Measurements from ENCODE around the gene MYLK3. TPM values are rescaled to one million over a fixed set of nuclear protein-coding genes. Genes with fewer than 3 reads are reported as not detected.

The MYLK3 gene
- total and polyA plus RNA-seq, 2 of the 4 experiments (the other 2 are of a cell fraction) = under 0.01 to 0.03 TPM

DNA sequence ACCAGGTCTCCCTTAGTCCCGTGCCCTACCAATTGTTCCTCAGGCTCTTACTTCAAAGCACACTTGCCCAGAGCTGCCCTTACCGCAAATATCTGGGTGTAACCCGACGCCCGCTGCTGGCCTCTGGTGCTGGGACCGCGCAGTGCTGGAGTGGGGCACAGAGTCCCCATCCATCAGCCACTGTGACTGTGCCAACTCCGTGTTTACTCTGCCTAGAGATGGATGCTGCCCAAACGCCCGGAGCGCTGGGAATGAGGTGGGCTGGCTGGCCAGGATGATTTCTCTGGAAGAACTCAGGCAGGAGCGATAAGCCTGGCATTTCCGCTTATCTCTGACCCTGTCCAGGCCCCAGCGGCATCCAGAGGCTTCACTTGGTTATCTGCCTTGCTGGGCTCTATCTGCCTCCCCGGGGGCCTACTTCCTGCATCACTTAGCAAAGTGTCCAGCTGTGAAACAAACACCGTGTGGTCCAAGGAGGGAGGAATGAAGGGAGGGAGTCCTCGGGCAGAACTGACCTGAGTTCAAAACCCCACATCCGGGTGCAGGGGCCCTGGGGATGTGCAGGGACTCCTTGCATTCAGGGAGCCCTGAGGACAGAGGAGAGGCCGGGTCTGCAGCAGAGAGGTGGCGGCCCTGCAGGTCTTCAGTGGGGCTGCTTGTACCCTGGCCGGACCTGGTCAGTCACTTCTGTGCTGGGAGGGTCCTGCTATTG is 9.4 kb upstream of the MYLK3 start:
- Histone ChIP-seq H3K56ac (ENCODE audit: extremely low read depth, insufficient read depth, low read length) (no peak overlapping the region), H3K23ac (ENCODE audit: low read depth, low read length) (no peak overlapping the region), H2BK15ac (ENCODE audit: low read depth, low read length) (no peak overlapping the region), H3K27ac (ENCODE audit: insufficient read depth, low read length) (no peak overlapping the region), H2AK9ac (replicated peaks; ENCODE audit: low read depth, low read length, poor library complexity) (peak overlapping the region; percentile 60), H3K4ac (ENCODE audit: low read depth, low read length) (no peak overlapping the region), H4K91ac (ENCODE audit: insufficient read depth, low read depth, low read length) (no peak overlapping the region), H3K4me2 (ENCODE audit: low read depth, low read length) (peak overlapping the region; percentile 0; the same call in 1 of the 2 replicates), H2BK5ac (ENCODE audit: low read depth, low read length, poor library complexity, severe bottlenecking) (no peak overlapping the region), H2AK5ac (ENCODE audit: low read depth, low read length) (no peak overlapping the region), H4K8ac (ENCODE audit: low read depth in 2 of 2, low read length in 2 of 2) (no peak overlapping the region), H3K9me1 (ENCODE audit: insufficient read depth, low read length) (peaks cover 3% of the 10 kb centered on the region; the same call in 1 of the 2 replicates), H3K4me1 (ENCODE audit: control insufficient read depth, insufficient read depth, low read length) (peaks cover 14% of the 10 kb centered on the region; the same call in 1 of the 2 replicates), H3K36me3 (ENCODE audit: control insufficient read depth, insufficient read depth, low read length) (no peaks in the 10 kb centered on the region), H3K18ac (ENCODE audit: low read depth, low read length) (no peak overlapping the region), H3K4me3 (ENCODE audit: insufficient read depth, low read depth, low read length) (no peak overlapping the region), H4K20me1 (ENCODE audit: insufficient read depth, low read length) (no peaks in the 10 kb centered on the region), H3K9me3 (ENCODE audit: control insufficient read depth, insufficient read depth, low read length) (no peaks in the 10 kb centered on the region), H3K79me1 (ENCODE audit: low read depth in 1 of 2, low read length in 2 of 2) (no peaks in the 10 kb centered on the region), H3K14ac (replicated peaks; ENCODE audit: low read depth, low read length) (no peak overlapping the region), H3K27me3 (ENCODE audit: control insufficient read depth, insufficient read depth, low read length) (peaks cover 5% of the 10 kb centered on the region; the same call in 1 of the 2 replicates), H2BK120ac (ENCODE audit: low read depth, low read length) (no peak overlapping the region), H2BK20ac (ENCODE audit: low read depth, low read length) (no peak overlapping the region), H2AFZ (replicated peaks; ENCODE audit: low read length, poor library complexity) (peak overlapping the region; percentile 78), H4K5ac (ENCODE audit: low read depth, low read length) (no peak overlapping the region), H3K9ac (ENCODE audit: low read depth, low read length) (no peak overlapping the region)
- POLR2A ChIA-PET (ENCODE audit: unreplicated experiment) = no interaction called here
- WGBS, 2 experiments (ENCODE audit: extremely low coverage in 2 of 2, insufficient read length in 1 of 2) = 25% methylated on average over 4 of the region's 21 CpGs; no CpG with 5 or more reads in 1 of the 2 experiments
- peak; percentile 7 for DNase-seq
- in situ Hi-C loops (cut with MboI; ENCODE audit: low sequenced_read_pairs) = no loop called here
- BruUV-seq (replicated peaks) = no TSS peak
- intact Hi-C loops (cut with micrococcal nuclease) = no loop called here
- TF ChIP-seq FOS (IDR thresholded peaks at IDR 0.05; ENCODE audit: low read depth, low read length) (no peak), POLR2A (IDR thresholded peaks at IDR 0.05; ENCODE audit: low read depth, low read length) (no peak), CHD1 (IDR thresholded peaks at IDR 0.05; ENCODE audit: low read depth, low read length) (no peak), RAD21 (IDR thresholded peaks at IDR 0.05; ENCODE audit: low read length) (no peak), MAFK (IDR thresholded peaks at IDR 0.05; ENCODE audit: low read depth, low read length) (no peak), MAZ (IDR thresholded peaks at IDR 0.05; ENCODE audit: borderline replicate concordance, low read depth, low read length) (no peak), BHLHE40 (IDR thresholded peaks at IDR 0.05; ENCODE audit: low read depth, low read length) (no peak), RFX5 (IDR thresholded peaks at IDR 0.05; ENCODE audit: low read depth, low read length) (no peak), CEBPB (IDR thresholded peaks at IDR 0.05; ENCODE audit: low read depth, low read length) (no peak), RCOR1 (IDR thresholded peaks at IDR 0.05; ENCODE audit: insufficient replicate concordance, low read length) (no peak), NFE2L2 (IDR thresholded peaks at IDR 0.05; ENCODE audit: low read depth, low read length) (no peak), SMC3 (IDR thresholded peaks at IDR 0.05; ENCODE audit: low read depth, low read length) (no peak), MXI1 (IDR thresholded peaks at IDR 0.05; ENCODE audit: borderline replicate concordance, low read depth, low read length) (no peak)
- TF ChIP-seq, protein P1, sequence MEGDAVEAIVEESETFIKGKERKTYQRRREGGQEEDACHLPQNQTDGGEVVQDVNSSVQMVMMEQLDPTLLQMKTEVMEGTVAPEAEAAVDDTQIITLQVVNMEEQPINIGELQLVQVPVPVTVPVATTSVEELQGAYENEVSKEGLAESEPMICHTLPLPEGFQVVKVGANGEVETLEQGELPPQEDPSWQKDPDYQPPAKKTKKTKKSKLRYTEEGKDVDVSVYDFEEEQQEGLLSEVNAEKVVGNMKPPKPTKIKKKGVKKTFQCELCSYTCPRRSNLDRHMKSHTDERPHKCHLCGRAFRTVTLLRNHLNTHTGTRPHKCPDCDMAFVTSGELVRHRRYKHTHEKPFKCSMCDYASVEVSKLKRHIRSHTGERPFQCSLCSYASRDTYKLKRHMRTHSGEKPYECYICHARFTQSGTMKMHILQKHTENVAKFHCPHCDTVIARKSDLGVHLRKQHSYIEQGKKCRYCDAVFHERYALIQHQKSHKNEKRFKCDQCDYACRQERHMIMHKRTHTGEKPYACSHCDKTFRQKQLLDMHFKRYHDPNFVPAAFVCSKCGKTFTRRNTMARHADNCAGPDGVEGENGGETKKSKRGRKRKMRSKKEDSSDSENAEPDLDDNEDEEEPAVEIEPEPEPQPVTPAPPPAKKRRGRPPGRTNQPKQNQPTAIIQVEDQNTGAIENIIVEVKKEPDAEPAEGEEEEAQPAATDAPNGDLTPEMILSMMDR (conservative IDR thresholded peaks at IDR 0.05; ENCODE audit: low read depth, low read length) = no peak
- TF ChIP-seq, protein P2, sequence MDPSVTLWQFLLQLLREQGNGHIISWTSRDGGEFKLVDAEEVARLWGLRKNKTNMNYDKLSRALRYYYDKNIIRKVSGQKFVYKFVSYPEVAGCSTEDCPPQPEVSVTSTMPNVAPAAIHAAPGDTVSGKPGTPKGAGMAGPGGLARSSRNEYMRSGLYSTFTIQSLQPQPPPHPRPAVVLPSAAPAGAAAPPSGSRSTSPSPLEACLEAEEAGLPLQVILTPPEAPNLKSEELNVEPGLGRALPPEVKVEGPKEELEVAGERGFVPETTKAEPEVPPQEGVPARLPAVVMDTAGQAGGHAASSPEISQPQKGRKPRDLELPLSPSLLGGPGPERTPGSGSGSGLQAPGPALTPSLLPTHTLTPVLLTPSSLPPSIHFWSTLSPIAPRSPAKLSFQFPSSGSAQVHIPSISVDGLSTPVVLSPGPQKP (IDR thresholded peaks at IDR 0.05; ENCODE audit: borderline replicate concordance, low read depth, low read length) = no peak
- TF ChIP-seq, protein P3, sequence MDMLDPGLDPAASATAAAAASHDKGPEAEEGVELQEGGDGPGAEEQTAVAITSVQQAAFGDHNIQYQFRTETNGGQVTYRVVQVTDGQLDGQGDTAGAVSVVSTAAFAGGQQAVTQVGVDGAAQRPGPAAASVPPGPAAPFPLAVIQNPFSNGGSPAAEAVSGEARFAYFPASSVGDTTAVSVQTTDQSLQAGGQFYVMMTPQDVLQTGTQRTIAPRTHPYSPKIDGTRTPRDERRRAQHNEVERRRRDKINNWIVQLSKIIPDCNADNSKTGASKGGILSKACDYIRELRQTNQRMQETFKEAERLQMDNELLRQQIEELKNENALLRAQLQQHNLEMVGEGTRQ (IDR thresholded peaks at IDR 0.05; ENCODE audit: low read depth, low read length) = no peak
- peak; percentile 78 for ATAC-seq (ENCODE audit: low read depth)
- dilution Hi-C loops (cut with HindIII; ENCODE audit: low sequenced_read_pairs, unreplicated experiment) = no loop called here
- CTCF ChIA-PET = no interaction called here
